IMR-90 (cell line): ENCODE results near the gene CMTM8. TPM values are rescaled to one million over a fixed set of nuclear protein-coding genes. Genes with fewer than 3 reads are reported as not detected.

Experiments
- ATAC-seq: fragments of 200-7000 bp; cut with Tn5 transposase; 2 replicates; pipeline ENCODE4 v1.9.1; 2020; ENCODE audit warnings: low read depth, mild to moderate bottlenecking, moderate library complexity
- BruUV-seq: library from RNA; stranded (reverse); fragments of 400-500 nt; replicated peaks from 2 replicates; lab custom pipeline; 2021; lab: Mats Ljungman, UMichigan
- CTCF ChIA-PET: fragments of 300-600 bp; formaldehyde crosslinking; extraction: SDS; loops from one replicate; lab custom pipeline; 2021; ENCODE audit warnings: antibody characterized with exemption; lab: Yijun Ruan, JAX
- POLR2A ChIA-PET: fragments of 300-600 bp; sonication (Branson Sonifier 250); formaldehyde crosslinking; loops from one replicate; lab custom pipeline; 2022; ENCODE audit warnings: antibody characterized with exemption; ENCODE audit not compliant: unreplicated experiment; lab: Charles Lee
- DNase-seq: peaks from one replicate; pipeline ENCODE4 v3.0.0; 2013
- H2AFZ ChIP-seq: replicated peaks from 2 replicates; pipeline ENCODE3; 2013; ENCODE audit warnings: low read length, mild to moderate bottlenecking; ENCODE audit not compliant: poor library complexity
- H2AK5ac ChIP-seq: 2 replicates; pipeline ENCODE4 v1.6.1; 2013; ENCODE audit warnings: low read depth, low read length, inconsistent platforms
- H2AK9ac ChIP-seq: replicated peaks from 2 replicates; pipeline ENCODE3; 2013; ENCODE audit warnings: mild to moderate bottlenecking, low read depth, low read length, moderate library complexity; ENCODE audit not compliant: poor library complexity
- H2BK120ac ChIP-seq: 2 replicates; pipeline ENCODE4 v1.6.1; 2013; ENCODE audit warnings: low read depth, low read length, inconsistent platforms
- H2BK15ac ChIP-seq: 3 replicates; pipeline ENCODE4 v1.6.1; 2013; ENCODE audit warnings: low read depth, low read length, inconsistent platforms
- H2BK20ac ChIP-seq: 2 replicates; pipeline ENCODE4 v1.6.1; 2013; ENCODE audit warnings: low read depth, mild to moderate bottlenecking, inconsistent platforms, low read length, moderate library complexity
- H2BK5ac ChIP-seq: 2 replicates; pipeline ENCODE4 v1.6.1; 2013; ENCODE audit warnings: mild to moderate bottlenecking, low read depth, low read length, inconsistent platforms; ENCODE audit not compliant: poor library complexity, severe bottlenecking
- H3K14ac ChIP-seq: replicated peaks from 2 replicates; pipeline ENCODE4 v1.6.1; 2013; ENCODE audit warnings: low read depth, low read length, inconsistent platforms
- H3K18ac ChIP-seq: 2 replicates; pipeline ENCODE4 v1.6.1; 2013; ENCODE audit warnings: low read depth, low read length, control low read depth
- H3K23ac ChIP-seq: 2 replicates; pipeline ENCODE4 v1.6.1; 2013; ENCODE audit warnings: low read depth, low read length, inconsistent platforms
- H3K27ac ChIP-seq: 2 replicates; pipeline ENCODE4 v1.5.1; 2013; ENCODE audit warnings: mild to moderate bottlenecking, control low read depth, low read length; ENCODE audit not compliant: insufficient read depth
- H3K27me3 ChIP-seq: 2 replicates; pipeline ENCODE4 v1.6.1; 2013; ENCODE audit warnings: low read length; ENCODE audit not compliant: control insufficient read depth, insufficient read depth
- H3K36me3 ChIP-seq: 2 replicates; pipeline ENCODE4 v1.6.1; 2013; ENCODE audit warnings: low read length, mixed read lengths; ENCODE audit not compliant: control insufficient read depth, insufficient read depth
- H3K4ac ChIP-seq: 2 replicates; pipeline ENCODE4 v1.6.1; 2013; ENCODE audit warnings: low read depth, low read length, inconsistent platforms
- H3K4me1 ChIP-seq: 2 replicates; pipeline ENCODE4 v1.6.1; 2013; ENCODE audit warnings: low read length, mixed read lengths; ENCODE audit not compliant: control insufficient read depth, insufficient read depth
- H3K4me2 ChIP-seq: 2 replicates; pipeline ENCODE4 v1.6.1; 2013; ENCODE audit warnings: low read depth, mild to moderate bottlenecking, control low read depth, low read length, moderate library complexity
- H3K4me3 ChIP-seq: 2 replicates; pipeline ENCODE4 v1.5.1; 2013; ENCODE audit warnings: low read depth, mild to moderate bottlenecking, control low read depth, low read length, moderate library complexity; ENCODE audit not compliant: insufficient read depth
- H3K56ac ChIP-seq: 2 replicates; pipeline ENCODE4 v1.6.1; 2013; ENCODE audit warnings: low read length, inconsistent platforms; ENCODE audit not compliant: insufficient read depth; ENCODE audit errors: extremely low read depth
- H3K79me1 ChIP-seq, 2 experiments: 2 replicates each; pipeline ENCODE4 v1.6.1; 2013; ENCODE audit warnings: low read length in 2 of 2, inconsistent platforms in 1 of 2, low read depth in 1 of 2
- H3K9ac ChIP-seq: 2 replicates; pipeline ENCODE4 v1.6.1; 2013; ENCODE audit warnings: low read depth, low read length, control low read depth
- H3K9me1 ChIP-seq: 2 replicates; pipeline ENCODE4 v1.6.1; 2013; ENCODE audit warnings: low read length, inconsistent platforms; ENCODE audit not compliant: insufficient read depth
- H3K9me3 ChIP-seq: 2 replicates; pipeline ENCODE4 v1.6.1; 2013; ENCODE audit warnings: low read length; ENCODE audit not compliant: control insufficient read depth, insufficient read depth
- H4K20me1 ChIP-seq: 2 replicates; pipeline ENCODE4 v1.6.1; 2013; ENCODE audit warnings: low read length, inconsistent platforms; ENCODE audit not compliant: insufficient read depth
- H4K5ac ChIP-seq: 2 replicates; pipeline ENCODE4 v1.6.1; 2013; ENCODE audit warnings: mild to moderate bottlenecking, low read depth, low read length, control low read depth
- H4K8ac ChIP-seq, 2 experiments: 2 replicates each; pipeline ENCODE4 v1.6.1; 2013; ENCODE audit warnings: low read depth in 2 of 2, low read length in 2 of 2, control low read depth in 1 of 2, inconsistent platforms in 1 of 2
- H4K91ac ChIP-seq: 2 replicates; pipeline ENCODE4 v1.6.1; 2013; ENCODE audit warnings: low read depth, low read length, inconsistent platforms; ENCODE audit not compliant: insufficient read depth
- BHLHE40 ChIP-seq: fragments of 150-350 bp; IDR thresholded peaks from 2 replicates; pipeline ENCODE4 v1.6.1; 2016; ENCODE audit warnings: mild to moderate bottlenecking, low read depth, low read length
- CEBPB ChIP-seq: IDR thresholded peaks from 2 replicates; pipeline ENCODE4 v1.6.1; 2012; ENCODE audit warnings: low read depth, low read length, improper control_type of control experiment
- CHD1 ChIP-seq: IDR thresholded peaks from 2 replicates; pipeline ENCODE4 v1.6.1; 2012; ENCODE audit warnings: low read depth, low read length, improper control_type of control experiment
- FOS ChIP-seq: fragments of 150-350 bp; IDR thresholded peaks from 2 replicates; pipeline ENCODE4 v1.6.1; 2016; ENCODE audit warnings: low read depth, low read length
- MAFK ChIP-seq: IDR thresholded peaks from 2 replicates; pipeline ENCODE4 v1.6.1; 2012; ENCODE audit warnings: low read depth, low read length, improper control_type of control experiment
- MAZ ChIP-seq: IDR thresholded peaks from 2 replicates; pipeline ENCODE4 v1.6.1; 2012; ENCODE audit warnings: low read depth, mild to moderate bottlenecking, low read length, improper control_type of control experiment, moderate library complexity, borderline replicate concordance
- NFE2L2 ChIP-seq: fragments of 150-350 bp; IDR thresholded peaks from 2 replicates; pipeline ENCODE4 v1.6.1; 2016; ENCODE audit warnings: low read depth, mild to moderate bottlenecking, low read length
- POLR2A ChIP-seq: IDR thresholded peaks from 2 replicates; pipeline ENCODE4 v1.6.1; 2012; ENCODE audit warnings: mild to moderate bottlenecking, low read depth, low read length
- RAD21 ChIP-seq: IDR thresholded peaks from 2 replicates; pipeline ENCODE4 v1.6.1; 2012; ENCODE audit warnings: low read length, improper control_type of control experiment
- RCOR1 ChIP-seq: IDR thresholded peaks from 2 replicates; pipeline ENCODE4 v1.6.1; 2012; ENCODE audit warnings: mild to moderate bottlenecking, low read length, improper control_type of control experiment; ENCODE audit not compliant: insufficient replicate concordance
- RFX5 ChIP-seq: IDR thresholded peaks from 2 replicates; pipeline ENCODE4 v1.8.0; 2012; ENCODE audit warnings: low read depth, mild to moderate bottlenecking, low read length, moderate library complexity
- SMC3 ChIP-seq: fragments of 150-350 bp; IDR thresholded peaks from 2 replicates; pipeline ENCODE4 v1.6.1; 2016; ENCODE audit warnings: low read depth, mild to moderate bottlenecking, antibody characterized with exemption, low read length, moderate library complexity
- USF2 ChIP-seq: fragments of 150-350 bp; IDR thresholded peaks from 2 replicates; pipeline ENCODE4 v1.6.1; 2017; ENCODE audit warnings: mild to moderate bottlenecking, antibody characterized with exemption, low read length, low read depth
- WGBS, 2 experiments: methylation state at CpG; one replicate each; pipeline versions ENCODE4 v1.1.5 to v1.1.7; 2013; ENCODE audit warnings: missing lambda C conversion rate in 2 of 2; ENCODE audit not compliant: insufficient read length in 1 of 2; ENCODE audit errors: extremely low coverage in 2 of 2; 5-methylcytosine and 5-hydroxymethylcytosine counted together
- dilution Hi-C: fragments of 300-500 bp; cut with HindIII; formaldehyde crosslinking; loops from one replicate; pipeline ENCODE4 v1.14.3; 2018; ENCODE audit warnings: low sequenced_read_pairs; ENCODE audit not compliant: unreplicated experiment
- in situ Hi-C: fragments of 300-500 bp; cut with MboI; formaldehyde crosslinking; loops from 3 replicates; pipeline ENCODE4 v1.14.3; 2019; ENCODE audit warnings: low sequenced_read_pairs, inconsistent platforms, mixed read lengths
- intact Hi-C: fragments of 100-400 bp; cut with micrococcal nuclease; formaldehyde crosslinking; loops from 2 replicates; pipeline ENCODE4 v1.10.0; 2022
- polyA plus RNA-seq, 3 experiments: library from polyadenylated mRNA; depleted of rRNA; stranded (reverse); fragments of >200 nt; gene quantifications; 2 replicates each; pipeline ENCODE4 v1.2.3, GENCODE V29; 2012; ENCODE audit warnings: low replicate concordance in 1 of 3
- total RNA-seq: library from RNA; depleted of rRNA; stranded (reverse); fragments of >200 nt; gene quantifications from 2 replicates; pipeline ENCODE4 v1.2.3, GENCODE V29; 2012
- TF ChIP-seq, protein P1 (sequence below): conservative IDR thresholded peaks from 2 replicates; pipeline ENCODE4 v1.5.1; 2012; ENCODE audit warnings: mild to moderate bottlenecking, low read depth, low read length, improper control_type of control experiment
- TF ChIP-seq, protein P2 (sequence below): fragments of 150-350 bp; IDR thresholded peaks from 2 replicates; pipeline ENCODE4 v1.6.1; 2016; ENCODE audit warnings: low read depth, mild to moderate bottlenecking, low read length, moderate library complexity, borderline replicate concordance

CMTM8 gene
- total and polyA plus RNA-seq, 2 of the 4 experiments (the other 2 are of a cell fraction): 0.15 TPM; not detected in 1

DNA sequence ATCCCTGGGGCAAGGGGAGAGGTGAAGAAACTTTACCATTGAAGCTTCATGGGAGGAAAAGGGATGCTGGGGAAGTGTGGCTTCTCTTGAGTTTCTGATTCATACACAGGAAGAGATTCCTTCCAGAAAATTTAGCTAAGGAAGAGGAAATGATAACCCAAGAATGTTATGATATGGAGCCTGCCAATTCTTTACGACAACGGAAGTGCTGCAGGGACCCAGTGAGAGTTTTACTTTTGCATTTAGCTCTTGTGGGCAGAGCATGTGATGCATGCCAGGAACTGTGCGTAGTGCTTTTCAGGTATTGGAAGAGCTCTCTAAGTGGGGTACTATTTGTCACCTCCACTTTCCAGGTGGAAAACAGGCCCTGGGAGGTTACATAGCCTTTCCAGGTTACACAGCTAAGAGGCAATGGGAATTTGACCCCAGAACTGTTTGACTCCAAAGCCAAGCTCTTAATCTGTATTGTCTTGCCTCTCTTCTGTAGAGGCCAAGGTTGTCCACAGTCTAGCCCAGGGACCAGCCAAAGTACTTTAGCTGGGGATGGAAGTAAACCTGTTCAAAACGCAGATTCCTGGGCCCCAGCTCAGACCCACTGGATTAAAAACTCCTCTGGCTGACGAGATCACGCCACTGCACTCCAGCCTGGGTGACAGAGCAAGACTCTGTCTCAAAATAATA lies 176.2 kb downstream of the CMTM8 start:
- dilution Hi-C loops (no loop called here), in situ Hi-C loops (no loop called here), intact Hi-C loops (no loop called here)
- H3K4me3 ChIP-seq: no peak overlapping the region
- no peaks in the 10 kb centered on the region for H3K4me1 ChIP-seq
- no peak overlapping the region for H2BK120ac ChIP-seq
- no TSS peak for BruUV-seq
- no peak overlapping the region for H2AK9ac ChIP-seq
- H3K27ac ChIP-seq: no peak overlapping the region
- no peak overlapping the region for H4K91ac ChIP-seq
- no peak overlapping the region for H3K18ac ChIP-seq
- peaks cover 5% of the 10 kb centered on the region for H3K9me1 ChIP-seq
- H3K4ac ChIP-seq: peak overlapping the region; percentile 24; the same call in 1 of the 2 replicates
- H3K4me2 ChIP-seq: no peak overlapping the region
- no peak overlapping the region for H2BK5ac ChIP-seq
- H3K14ac ChIP-seq: peak overlapping the region; percentile 38; the same call in 1 of the 2 replicates
- no peak overlapping the region for H2AK5ac ChIP-seq
- CTCF ChIA-PET: interaction anchor here (1.2 kb wide), 1 partner anchor 53 kb away, joined by 3 read pairs; no protein-coding TSS in a partner anchor
- no peak overlapping the region for H3K23ac ChIP-seq
- peaks cover 14 to 25% of the 10 kb centered on the region in 2 experiments; a peak in 3 of 4 replicates for H3K79me1 ChIP-seq
- ATAC-seq: no peak; the same call in 1 of the 2 replicates
- no peak overlapping the region for H2AFZ ChIP-seq
- no peaks in the 10 kb centered on the region for H4K20me1 ChIP-seq
- no peaks in the 10 kb centered on the region for H3K9me3 ChIP-seq
- no peak overlapping the region for H2BK15ac ChIP-seq
- peak overlapping the region in 1 of 2 experiments; percentile 28; a peak in 2 of 4 replicates for H4K8ac ChIP-seq
- POLR2A ChIA-PET: no interaction called here
- H3K36me3 ChIP-seq: no peaks in the 10 kb centered on the region
- no peak overlapping the region for H4K5ac ChIP-seq
- H3K27me3 ChIP-seq: no peaks in the 10 kb centered on the region
- H2BK20ac ChIP-seq: no peak overlapping the region; the same call in 1 of the 2 replicates
- no peak overlapping the region for H3K56ac ChIP-seq
- no peak overlapping the region for H3K9ac ChIP-seq
- DNase-seq: peak; percentile 77
- WGBS, 2 experiments: no CpG with 5 or more reads among the region's 6 CpGs
- TF ChIP-seq FOS: no peak
- TF ChIP-seq MAZ: no peak
- TF ChIP-seq CEBPB: no peak
- TF ChIP-seq CHD1: no peak
- TF ChIP-seq, protein P1, sequence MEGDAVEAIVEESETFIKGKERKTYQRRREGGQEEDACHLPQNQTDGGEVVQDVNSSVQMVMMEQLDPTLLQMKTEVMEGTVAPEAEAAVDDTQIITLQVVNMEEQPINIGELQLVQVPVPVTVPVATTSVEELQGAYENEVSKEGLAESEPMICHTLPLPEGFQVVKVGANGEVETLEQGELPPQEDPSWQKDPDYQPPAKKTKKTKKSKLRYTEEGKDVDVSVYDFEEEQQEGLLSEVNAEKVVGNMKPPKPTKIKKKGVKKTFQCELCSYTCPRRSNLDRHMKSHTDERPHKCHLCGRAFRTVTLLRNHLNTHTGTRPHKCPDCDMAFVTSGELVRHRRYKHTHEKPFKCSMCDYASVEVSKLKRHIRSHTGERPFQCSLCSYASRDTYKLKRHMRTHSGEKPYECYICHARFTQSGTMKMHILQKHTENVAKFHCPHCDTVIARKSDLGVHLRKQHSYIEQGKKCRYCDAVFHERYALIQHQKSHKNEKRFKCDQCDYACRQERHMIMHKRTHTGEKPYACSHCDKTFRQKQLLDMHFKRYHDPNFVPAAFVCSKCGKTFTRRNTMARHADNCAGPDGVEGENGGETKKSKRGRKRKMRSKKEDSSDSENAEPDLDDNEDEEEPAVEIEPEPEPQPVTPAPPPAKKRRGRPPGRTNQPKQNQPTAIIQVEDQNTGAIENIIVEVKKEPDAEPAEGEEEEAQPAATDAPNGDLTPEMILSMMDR: no peak
- no peak for TF ChIP-seq MAFK
- TF ChIP-seq BHLHE40: no peak
- no peak for TF ChIP-seq RFX5
- TF ChIP-seq RCOR1: no peak
- no peak for TF ChIP-seq USF2
- no peak for TF ChIP-seq NFE2L2
- no peak for TF ChIP-seq SMC3
- TF ChIP-seq, protein P2, sequence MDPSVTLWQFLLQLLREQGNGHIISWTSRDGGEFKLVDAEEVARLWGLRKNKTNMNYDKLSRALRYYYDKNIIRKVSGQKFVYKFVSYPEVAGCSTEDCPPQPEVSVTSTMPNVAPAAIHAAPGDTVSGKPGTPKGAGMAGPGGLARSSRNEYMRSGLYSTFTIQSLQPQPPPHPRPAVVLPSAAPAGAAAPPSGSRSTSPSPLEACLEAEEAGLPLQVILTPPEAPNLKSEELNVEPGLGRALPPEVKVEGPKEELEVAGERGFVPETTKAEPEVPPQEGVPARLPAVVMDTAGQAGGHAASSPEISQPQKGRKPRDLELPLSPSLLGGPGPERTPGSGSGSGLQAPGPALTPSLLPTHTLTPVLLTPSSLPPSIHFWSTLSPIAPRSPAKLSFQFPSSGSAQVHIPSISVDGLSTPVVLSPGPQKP: no peak
- TF ChIP-seq RAD21: no peak
- no peak for TF ChIP-seq POLR2A
